ENCODE data around the gene SLC25A25.

Gene SLC25A25

GRCh38 chr9:128149001-128149701 is 81.1 kb downstream of the SLC25A25 start, which contains the start of gene LCN2:
LCN2 (plus strand) TSS chr9:128149453; CDS start chr9:128149526, 73 bp downstream.
- DNase-seq = no peak

DNA sequence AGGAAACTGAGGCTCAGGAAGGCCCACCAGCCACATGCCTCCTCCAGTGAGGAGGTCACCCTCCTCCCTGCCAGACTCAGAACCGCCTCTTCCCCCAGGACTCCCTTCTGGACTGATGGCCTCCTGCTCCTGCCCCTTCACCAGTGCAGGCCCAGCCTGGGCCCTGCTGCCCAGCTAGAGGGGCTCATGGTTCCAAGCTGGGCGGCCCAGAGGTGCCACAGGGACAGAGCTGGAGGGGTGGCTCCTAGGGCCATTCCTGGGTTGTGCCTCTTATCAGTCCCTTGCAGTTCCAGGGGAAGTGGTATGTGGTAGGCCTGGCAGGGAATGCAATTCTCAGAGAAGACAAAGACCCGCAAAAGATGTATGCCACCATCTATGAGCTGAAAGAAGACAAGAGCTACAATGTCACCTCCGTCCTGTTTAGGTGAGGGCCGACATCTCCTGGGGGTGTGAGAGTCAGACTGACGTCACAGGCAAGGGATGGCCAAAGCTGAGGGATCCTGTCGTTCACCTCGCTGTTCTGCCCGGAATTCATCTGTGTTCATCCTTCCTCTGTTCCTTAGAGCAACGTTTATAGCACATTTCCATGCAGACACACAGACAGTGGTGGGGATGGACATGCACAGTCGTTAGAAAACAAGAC is 82.0 kb downstream of the SLC25A25 start:
- DNase-seq = no peak

DNA sequence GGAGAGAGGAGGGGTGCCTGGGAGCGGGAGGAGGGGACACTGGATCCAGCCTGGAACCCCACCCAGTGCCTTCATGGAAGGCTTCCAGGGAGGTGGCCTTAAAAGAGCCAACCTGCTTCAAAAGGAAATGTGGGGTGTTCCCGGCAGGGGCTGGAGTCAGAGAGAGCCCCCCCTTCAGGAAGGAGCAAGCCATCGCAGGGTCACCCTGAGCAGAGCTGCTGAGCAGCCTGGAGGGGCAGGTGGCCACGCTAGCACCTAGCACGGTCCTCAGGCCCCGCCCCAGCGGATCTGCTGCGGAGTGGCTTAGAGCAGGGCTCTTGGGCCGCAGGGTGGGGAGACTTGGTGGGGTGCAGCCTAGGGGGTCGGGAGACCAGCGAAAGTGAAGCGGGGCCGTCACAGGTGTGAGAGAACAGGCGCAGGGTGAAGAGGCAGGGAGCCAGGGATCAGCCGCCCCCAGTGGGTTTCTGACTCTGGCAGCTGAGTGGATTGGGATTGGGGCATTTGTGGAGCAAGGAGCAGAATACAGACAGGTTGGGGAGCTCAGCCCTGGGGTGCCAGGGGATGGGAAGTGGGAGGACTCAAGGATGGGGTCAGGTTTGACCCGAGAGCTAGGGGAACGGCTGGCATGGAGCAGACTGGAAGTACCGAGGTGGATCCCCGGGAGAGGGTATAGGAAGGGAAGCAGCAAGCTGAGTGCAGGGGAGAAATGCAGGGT is 82.7 kb downstream of the SLC25A25 start:
- no peak for DNase-seq

DNA sequence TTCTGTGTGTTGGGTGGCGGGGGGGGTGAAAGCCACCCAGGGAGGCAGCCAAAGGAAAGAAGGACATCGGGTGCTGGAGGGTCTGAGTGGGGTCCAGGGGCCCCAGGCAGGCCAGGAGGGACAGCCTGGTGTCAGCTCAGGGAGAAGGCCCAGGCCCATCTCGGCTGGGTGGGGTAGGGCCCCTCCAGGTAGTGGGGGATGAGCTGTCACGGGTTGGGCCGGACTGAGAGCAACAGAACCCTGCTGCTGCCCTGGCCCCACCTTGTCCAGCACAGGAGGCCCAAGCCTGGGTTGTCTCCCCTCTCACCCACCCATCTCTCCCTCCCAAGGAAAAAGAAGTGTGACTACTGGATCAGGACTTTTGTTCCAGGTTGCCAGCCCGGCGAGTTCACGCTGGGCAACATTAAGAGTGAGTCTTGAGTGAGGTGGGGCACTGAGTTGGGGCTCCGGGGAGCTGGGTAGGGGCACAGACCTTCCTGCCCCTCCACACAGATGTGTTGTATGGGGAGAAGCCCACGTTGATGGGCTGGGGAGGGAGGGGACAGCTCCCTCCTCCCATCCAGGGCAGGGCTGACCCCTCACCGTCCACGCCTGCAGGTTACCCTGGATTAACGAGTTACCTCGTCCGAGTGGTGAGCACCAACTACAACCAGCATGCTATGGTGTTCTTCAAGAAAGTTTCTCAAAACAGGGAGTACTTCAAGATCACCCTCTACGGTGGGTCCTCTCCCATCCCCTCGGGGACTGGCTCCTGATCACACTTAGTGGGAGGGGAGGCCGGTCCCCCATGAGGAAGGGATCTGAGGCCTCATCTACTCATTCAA is 83.5 kb downstream of the SLC25A25 start:
- DNase-seq = no peak

GRCh38 chr9:128152133-128153059 is 84.4 kb downstream of the SLC25A25 start:
- DNase-seq = no peak

- DNase-seq = no peak
Observed at GRCh38 chr9:128153060-128153946, 85.3 kb downstream of the SLC25A25 start.

DNA sequence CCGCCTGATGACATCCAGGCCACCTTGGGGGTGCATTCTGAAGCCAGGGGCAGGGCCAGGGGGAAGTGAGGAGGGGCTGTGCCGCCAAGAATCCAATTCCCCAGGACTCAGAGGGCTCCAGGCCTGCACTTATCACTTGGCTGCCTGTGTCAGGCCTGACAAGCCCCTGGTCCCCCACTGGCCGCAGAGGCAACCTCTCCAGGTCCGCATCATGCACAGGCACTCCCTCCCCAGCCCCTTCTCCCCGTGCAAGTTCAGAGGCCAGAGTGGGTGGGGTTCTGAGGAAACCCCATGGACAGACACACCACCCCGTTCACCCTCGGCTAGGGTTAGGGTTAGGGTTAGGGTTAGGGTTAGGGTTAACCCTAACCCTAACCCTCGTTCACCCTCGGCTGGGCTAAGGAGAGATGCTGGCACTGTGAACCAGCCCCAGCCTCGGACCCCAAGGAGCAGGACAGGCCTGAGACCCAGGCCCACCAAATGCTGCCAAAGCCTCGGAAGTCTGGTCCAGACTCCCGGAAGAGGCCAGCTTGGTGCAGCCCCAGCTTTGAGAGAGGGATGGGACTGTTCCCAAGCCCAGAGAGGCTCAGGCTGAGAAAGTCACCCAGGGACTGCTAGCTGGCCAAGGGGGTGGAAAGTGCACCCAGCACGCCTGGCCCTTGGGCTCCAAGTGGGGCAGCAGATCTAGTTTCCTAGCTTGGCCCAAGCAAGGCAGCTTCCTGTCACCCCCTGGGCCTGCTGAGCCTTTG is 86.1 kb downstream of the SLC25A25 start:
- no peak for DNase-seq

- no peak for DNase-seq
Observed at GRCh38 chr9:128155736-128156500, 87.9 kb downstream of the SLC25A25 start.

All from stimulated activated CD4-positive, alpha-beta T cell treated with anti-CD3 and anti-CD28 coated beads, Interleukin-1b, Interleukin-23, amount 100 ng/mL, for 48 hours (primary cell).